ENCODE results near the gene MSRB1.
"Not testable (repeated sequence)": the region's sequence is repeated elsewhere in the genome, so short reads cannot be mapped to it uniquely, and the experiment has no call there.

The MSRB1 gene

DNA sequence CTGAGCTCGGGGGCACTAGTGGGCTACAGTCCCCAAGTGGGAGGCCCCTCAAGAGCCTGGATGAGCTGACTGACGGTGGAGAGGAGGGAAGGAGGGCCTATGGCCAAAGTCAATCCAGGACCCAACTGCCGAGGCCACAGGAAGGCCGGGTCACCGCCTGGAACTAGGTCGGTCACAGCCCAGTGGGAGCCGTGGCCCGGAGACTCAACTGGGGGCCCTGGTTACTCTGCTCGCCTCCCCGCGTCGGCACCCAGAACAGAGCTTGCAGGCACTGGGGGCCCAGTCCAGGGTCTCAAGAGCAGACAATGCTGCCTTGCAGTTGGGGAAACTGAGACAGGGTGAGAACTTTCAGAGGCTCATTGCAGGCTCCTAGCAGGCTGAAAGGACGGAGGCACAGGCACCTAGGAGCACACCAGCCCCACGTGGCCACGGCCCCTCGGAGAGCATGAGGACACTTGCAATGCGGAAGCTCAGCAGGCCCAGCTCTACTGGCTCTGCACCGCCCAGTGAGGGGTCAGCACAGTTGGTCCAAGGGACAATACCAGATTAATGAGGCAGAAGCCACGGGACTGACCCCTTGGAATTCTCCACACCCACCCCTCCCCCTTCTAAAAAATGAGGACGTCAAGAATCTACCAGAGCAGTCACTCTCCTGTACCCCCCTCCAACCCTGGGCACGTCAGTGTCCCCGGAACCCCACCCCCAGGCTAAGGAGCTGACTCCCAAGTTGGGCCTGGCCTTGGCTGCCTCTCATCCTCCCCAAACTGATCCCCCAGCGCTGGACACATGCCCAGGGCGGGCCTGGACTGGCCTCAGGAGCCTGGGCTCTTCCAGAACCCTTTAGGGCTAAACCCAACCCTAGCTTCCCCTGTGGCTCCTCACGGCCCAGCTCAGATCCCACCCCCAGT, 27.0 kb downstream of the MSRB1 start:
- DNase-seq (ENCODE audit: low spot score) = no peak

DNA sequence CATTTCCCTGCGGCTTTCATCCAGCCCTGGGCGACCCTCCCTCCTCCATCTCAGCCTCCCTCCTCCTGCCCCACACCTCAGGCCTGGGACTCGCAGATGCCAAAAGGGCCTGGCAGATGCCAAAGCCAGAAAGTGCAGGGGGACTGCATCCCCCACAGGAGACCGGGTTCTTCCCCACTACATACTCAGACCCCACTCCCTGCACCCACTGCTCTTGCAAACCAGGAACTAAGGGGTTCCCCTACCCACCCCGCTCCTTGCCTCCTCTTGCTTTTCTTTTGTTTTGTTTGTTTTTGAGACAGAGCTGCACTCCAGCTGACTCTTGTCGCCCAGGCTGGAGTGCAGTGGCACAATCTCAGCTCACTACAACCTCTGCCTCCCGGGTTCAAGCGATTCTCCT, 28.0 kb downstream of the MSRB1 start:
- no peak for DNase-seq (ENCODE audit: low spot score)

DNA sequence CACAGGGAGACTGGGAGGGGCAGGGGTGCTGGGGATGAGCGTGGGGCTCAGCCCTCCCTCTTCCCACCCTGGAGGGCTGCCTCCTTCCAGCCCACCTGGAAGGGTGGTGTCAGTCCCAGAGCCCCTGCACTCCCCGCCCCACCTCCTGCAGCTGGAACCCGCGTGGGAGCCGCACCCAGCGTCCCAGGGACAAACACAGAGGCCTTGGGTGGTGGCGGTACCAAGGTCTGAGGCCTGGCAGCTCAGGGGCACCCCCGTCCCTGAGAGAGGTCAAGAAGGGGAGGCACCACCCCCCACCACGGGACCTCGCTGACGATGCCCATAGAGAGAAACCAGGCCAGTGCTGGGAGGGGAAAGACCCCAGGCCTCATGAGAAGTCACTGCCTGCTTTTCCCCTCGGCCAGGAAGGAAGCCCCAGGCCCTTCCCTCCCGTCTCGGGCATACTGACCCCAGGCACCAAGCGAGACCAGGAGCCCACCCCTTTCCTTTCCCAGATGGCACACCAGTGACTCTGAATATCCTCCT, 28.9 kb downstream of the MSRB1 start:
- no peak for DNase-seq (ENCODE audit: low spot score)

DNA sequence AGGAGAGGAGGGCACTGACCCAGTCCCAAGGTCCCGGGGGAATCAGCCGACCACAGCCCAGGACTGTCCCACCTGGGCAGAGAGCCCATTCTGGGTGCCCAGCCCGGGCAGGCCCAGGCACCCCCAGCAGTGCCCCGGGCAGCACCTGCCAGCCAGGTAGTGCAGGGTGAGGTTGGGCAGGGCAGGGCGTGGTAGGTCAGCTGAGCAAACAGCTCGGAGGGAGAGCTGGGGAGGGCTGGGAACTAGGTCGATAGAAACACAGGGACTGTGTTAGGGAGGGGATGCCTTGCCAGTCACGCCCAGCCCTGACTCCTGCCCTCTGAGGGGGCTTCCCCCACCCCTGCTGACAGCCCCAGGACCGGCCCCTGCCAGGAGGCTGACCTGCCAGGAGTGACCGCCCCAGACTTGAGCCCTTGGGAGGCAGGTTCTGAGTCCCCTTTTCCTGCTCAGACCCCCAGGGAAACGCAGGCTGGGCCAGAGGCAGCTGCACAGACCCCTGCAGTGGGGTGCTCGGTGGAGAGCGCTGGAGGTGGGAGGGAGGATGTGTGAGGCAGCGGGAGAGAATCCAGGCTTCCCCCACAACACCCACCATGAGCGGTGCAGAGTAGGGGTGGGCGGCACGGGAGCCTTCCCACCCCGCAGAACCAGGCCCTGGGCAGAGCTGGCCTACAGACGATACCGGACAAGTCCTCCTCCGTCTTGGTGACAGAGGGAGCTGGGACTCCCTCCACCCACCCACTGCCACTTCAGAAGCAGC, 29.5 kb downstream of the MSRB1 start:
- DNase-seq (ENCODE audit: low spot score) = no peak

DNA sequence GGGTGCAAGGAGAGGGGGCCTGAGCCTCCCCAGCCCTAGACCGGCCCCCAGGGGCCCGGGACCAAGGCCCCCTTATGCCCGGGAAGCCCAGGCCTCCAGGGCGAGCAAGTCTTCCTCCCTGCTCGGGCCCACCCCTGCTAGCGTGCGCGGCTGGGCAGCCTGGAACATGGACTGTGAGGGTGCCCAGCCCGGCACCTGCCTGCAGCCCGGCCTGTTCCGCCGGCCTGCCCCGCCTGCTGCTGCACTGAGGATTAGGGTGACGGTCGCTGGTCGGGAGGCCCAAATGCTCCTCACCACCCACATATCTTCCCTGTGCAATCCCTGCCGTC, 30.8 kb downstream of the MSRB1 start:
- no peak for DNase-seq (ENCODE audit: low spot score)

DNA sequence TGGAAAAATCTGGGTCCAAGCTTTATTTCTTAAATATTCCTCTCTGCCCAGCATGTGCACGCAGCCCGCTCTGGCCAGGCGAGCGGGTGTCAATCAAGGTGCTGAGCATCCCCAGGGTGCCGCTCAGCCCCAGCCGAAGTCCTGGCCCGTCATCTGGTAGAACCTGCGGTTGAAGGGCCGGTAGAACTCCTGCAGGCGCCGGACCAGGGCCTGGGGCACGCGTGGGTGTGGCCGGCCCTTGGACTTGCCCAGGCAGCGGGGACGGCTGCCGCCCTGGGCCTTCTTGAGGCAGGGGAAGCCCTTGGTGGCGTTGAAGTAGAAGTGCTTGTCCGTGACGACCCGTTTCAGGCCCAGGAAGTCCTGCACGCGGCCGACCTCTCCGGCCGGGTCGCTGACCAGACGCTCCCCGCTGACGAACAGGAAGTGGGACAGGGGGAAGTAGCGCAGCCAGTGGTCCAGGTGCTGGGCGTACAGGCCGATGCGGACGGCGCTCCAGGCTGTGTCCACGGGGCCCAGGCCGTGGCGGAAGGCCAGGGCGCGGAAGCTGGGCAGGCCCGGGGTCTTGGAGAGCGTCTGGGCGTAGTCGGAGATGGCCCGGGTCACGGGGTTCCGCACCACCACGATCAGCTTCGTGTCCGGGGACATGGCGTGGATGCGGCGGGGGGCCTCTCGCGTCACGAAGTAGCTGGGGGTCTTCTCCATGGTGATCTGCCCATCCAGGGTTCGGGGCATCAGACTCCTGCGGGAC, 31.4 kb downstream of the MSRB1 start:
- no peak for DNase-seq (ENCODE audit: low spot score)

DNA sequence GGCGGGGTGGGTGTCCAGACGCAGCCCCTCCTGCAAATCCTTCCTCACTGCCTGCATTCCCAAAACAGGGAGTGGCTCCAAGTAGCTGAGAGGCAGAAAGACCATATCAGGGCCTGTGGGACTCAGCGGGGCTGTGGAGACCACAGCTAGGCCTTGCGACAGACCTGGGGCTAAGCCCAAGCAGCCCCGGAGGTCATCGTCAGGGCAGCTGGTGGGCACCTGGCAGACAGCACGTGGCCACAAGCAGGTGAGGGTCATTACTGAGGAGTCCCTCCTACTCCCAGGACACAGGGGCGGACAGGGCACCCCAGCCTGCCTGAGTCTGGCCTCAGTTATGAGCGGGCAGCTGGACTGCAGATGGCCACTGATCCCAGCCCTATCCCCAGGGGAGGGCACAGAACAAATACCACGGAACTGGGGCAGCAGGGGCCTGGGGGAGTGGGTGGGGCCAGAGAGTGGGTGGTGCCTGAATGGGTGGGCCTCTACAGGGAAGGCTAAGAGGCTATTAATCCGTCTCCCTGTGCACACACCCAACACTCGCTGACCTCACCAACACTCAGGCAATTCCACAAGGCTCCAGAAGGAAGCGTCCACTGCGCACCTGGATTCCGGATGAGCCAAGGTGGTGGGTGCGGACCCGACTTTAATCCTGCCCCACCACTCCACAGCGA, 33.3 kb downstream of the MSRB1 start:
- no peak for DNase-seq (ENCODE audit: low spot score)

DNA sequence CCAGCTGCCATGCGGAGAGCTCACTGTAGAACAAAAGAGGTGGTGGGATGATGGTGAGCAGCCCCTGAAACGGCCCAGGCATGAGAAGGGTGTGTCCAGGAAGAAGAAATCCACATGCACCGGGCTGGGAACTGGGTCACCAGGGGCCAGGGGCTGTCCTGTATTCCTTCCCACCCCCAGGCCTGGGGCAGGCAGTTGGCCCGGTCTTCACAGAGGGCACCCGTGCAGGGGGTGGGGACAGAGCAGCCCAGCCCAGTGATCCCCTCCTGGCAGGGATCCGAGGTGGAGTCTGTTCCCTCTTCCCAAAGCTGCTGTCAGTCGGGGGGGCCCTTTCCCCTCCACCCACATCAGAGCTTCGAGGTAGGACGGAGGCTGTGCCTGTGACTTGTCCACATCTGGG, 34.0 kb downstream of the MSRB1 start:
- no peak for DNase-seq (ENCODE audit: low spot score)

DNA sequence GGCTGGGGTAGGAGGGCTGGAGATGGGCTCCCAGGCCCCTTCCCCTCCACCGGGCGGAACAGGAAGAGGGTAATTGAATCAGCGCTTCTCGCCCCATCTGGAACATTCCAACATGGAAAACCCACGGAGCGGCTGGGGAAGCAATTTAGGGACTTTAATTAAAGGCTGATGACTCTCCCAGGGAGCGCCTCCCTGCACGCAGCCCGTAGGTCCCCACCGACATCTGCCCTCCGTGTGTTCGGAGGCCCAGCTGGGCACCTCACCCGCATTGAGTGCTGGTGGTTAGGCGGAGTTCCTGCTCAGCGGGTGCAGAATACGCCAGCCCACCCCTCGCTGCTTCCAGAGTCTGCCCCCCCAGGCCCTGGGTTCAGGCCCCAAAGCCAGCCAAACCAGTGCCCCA, 34.8 kb downstream of the MSRB1 start:
- no peak for DNase-seq (ENCODE audit: low spot score)

DNA sequence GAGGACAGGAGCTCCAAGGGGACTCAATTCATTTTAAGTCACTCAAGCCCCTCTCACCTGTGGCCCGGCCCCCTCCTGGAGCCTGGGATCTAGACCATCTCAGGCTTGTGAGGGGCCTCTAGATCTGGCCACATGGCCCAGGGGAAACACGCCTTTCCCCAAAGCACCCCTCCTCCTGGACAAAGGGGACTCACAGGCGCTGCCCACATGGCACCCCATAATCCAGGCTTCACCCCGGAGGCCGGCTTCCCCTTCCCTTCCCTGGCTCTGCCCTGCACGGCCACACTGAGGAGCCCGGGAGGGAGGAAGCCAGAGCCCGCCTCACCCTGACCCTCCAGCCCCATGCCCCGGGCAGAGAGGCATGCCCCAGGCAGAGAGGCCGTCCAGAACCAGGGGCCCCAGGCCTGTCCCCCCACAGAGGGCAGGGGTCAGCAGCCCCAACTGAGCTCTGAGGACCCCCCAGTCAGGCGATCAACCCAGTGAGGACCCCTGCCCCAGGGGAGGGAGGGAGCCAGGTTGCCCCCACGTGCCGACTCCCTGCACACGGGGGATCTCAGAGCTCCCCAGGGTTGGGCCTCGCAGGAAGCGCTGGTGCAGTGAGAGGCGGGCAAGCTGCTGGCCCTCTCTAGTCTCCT, 35.7 kb downstream of the MSRB1 start:
- no peak for DNase-seq (ENCODE audit: low spot score)

DNA sequence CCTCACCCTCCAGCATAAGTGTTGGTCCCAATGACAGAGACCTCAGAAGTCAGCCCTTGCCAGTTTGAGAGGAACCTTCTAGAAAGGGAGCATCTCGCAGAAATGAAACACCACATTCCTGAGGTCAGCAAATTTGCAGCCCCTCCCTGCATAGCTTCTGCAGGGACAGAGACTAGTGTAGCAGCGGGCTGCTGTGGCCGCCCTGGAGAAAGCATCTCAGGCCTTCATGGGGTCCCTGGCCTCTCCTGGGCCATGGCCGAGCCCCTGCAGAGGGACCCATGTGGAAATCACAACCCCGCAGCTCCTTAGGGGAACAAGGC, 36.2 kb downstream of the MSRB1 start:
- no peak for DNase-seq (ENCODE audit: low spot score)

DNA sequence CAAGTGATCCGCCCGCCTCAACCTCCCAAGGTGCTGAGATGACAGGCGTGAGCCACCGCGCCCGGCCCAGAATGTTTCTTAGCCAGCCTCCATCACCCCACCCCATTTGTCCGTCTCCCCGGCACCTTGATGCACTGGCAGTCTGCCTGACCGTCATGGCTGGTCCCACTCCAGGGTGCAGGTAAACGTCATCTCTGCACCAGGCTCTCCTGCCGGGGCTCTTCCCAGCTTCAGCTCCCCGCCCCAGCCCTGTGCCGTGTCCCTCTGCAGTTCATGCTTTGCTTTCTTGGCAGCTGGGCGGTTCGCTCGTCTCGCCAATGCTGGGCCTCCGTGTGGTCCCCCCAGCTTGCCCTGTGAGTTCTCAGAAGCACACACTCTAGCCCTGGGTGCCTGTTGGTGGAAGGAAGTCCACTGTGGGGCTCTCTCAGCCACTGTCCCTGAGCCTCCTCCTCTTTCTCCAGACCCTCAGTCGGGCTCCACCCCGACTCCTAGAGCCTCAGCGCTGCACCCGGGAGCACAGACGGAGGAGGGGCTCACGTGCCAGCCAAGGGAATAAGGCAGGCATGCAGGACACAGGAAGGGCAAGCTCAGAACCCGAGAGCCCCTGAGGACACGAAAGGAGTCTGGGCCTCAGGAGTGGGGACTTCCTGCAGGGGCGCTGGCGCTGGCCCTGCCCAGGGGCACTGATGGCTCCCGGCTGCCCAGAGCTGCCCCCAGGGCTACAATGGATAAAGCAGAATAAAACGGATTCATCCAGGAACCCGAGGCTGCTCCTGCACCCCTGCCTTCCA, 36.7 kb downstream of the MSRB1 start:
- no peak for DNase-seq (ENCODE audit: low spot score)

DNA sequence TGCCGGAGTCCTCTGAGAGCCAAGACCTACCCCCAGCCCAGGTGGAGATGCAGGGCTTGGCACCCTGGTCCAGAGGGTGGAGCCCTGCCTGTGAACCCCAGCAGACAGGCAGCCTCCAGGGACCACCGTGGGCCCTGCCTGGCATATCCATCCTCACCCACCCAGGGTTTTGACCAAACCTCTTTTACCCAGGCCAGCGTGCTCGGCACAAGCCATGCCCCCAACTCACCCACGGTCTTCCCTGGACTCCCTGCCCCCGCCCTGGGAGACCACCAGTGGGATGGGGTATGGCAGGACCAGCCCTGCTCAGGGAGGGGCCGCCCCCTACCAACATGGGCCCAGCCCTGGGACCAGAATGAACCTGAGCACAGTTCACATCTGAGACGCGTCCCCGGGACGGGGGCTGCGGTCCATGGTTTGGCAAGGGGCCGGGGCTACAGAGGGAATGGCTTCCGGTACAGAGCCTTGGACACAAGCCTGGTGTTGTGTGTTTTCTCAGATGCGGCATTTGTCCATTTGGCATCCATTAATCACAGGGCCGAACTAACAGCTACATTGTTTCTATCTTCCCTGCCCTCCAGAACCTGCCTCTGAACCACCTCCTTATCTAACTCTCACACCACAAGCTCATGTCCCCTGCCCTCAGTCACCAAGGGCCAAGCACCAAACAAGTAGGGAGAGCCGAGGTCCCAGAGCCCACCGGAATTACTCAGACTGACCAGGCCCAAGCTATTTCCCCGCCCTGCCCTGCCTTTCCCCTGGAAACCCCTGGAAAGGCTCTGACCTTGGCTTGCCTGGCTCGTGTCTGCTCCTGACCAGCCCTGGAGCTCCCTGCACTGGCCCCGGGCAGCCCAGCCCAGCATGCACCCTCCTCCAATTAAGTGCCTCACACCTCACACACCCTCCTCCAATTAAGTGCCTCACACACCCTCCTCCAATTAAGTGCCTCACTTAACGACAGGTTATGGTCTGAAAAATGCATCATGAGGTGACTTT, 38.9 kb downstream of the MSRB1 start:
- DNase-seq (ENCODE audit: low spot score) = no peak

DNA sequence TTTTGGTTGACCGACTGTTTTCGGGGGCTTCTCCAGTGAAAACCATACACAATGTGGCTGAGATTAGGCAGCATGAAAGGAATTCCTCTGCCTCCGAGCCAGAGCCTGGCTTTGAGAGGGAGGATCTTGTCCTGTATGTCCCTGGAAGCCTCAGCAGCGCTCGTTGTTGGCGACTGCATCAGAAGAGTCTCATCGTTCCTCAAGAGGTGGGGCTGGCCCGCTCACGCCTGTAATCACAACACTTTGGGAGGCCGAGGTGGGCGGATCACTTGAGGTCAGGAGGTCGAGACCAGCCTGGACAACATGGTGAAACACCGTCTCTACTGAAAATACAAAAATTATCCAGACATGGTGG, 39.8 kb downstream of the MSRB1 start:
- DNase-seq (ENCODE audit: low spot score) = no peak

DNA sequence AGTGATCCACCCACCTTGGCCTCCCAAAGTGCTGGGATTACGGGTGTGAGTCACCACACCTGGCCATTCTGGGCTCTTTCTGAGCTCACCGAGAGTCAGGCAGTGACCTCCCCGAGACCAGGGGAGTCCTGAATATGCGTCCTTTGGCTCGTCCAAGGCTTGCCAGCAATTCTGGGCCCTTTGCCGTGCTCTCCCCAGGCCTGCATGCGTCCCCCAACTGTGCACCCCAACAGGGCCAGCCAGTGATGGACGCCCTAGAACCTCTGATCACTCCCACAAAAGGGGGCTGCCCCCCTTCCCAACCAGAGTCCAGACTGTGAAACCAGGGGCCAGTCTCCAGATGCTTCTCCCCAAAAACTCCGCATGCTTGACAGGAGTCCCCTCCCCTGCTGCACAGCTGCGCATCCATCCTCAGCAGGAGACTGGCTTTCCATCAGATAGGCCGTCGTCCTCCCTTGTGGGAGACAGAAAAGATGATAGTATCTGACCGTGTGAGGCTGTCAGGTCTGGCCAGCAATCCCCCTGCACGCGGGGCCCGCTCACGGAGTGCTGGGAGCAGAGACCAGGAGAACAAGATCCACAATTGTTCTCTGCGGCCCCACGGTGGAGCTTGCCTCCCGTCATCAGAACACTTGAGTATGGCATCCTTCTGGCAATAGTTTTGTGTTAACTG, 40.3 kb downstream of the MSRB1 start:
- no peak for DNase-seq (ENCODE audit: low spot score)

DNA sequence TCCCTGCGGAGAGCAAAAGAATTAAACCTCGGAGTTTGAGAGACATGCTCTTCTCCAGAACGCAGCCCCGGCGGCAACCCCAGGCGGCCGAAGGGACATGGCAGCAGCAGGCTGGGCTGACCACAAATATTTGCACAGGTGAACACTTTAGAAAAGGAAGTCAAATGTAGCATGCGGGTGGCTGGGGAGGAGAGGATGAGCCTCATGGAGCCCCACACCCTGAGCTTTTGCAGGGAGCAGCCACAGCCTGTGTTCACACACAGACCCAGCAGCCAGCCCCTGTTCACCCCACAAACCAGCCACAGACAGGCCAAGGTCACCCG, 42.6 kb downstream of the MSRB1 start:
- DNase-seq (ENCODE audit: low spot score) = no peak

DNA sequence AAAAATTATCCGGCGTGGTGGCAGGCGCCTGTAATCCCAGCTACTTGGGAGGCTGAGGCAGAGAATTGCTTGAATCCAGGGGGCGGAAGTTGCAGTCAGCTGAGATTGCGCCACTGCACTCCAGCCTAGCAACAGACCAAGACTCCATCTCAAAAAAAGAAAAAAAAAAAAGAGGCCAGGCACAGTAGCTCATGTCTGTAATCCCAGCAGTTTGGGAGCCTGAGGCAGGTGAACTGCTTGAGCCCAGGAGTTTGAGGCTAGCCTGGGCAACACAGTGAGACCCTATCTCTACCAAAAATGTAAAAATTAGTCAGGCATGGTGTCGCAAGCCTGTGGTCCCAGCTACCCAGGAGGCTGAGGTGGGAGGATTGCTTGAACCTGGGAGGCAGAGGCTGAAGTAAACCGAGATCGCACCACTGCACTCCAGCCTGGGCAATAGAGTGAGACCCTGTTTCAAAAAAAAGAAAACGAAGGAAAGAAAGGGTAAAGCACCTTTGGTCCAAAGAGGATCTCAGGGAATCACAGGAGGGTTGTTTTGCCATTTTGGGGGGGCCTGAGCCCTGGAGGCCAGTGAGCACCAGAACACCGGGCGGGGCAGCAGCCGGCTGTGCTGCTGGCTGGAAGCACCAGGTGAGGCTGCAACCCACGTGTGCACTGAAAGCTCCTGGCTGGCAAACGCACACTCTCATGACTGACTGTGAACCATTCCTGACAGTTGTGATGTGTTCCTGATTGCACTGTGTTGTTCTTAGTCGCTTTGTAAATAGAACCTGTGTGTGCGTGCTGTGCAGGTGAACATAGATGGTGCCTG, 43.2 kb downstream of the MSRB1 start:
- DNase-seq (ENCODE audit: low spot score) = no peak

DNA sequence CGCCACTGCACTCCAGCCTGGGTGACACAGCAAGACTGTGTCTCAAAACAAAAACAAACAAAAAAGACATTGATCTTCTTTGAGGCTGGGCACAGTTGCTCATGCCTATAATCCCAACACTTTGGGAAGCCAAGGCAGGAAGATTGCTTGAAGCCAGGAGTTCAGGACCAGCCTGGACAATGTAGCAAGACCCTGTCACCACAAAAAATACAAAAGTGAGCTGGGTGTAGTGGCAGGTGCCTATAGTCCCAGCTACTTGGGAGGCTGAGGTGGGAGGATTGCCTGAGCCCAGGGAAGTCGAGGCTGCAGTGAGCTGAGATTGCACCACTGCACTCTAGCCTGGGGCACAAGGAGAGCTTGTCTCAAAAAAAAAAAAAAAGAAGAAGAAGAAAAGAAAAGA, 45.3 kb downstream of the MSRB1 start:
- DNase-seq (ENCODE audit: low spot score) = not testable (repeated sequence)

All from CD4-positive, alpha-beta T cell treated with Interleukin-15 for 4 hours (primary cell).